ENCODE results near the gene TESMIN.
A peak's percentile ranks its signal among the peaks of the same experiment; 100 is the strongest.

The TESMIN gene

DNA sequence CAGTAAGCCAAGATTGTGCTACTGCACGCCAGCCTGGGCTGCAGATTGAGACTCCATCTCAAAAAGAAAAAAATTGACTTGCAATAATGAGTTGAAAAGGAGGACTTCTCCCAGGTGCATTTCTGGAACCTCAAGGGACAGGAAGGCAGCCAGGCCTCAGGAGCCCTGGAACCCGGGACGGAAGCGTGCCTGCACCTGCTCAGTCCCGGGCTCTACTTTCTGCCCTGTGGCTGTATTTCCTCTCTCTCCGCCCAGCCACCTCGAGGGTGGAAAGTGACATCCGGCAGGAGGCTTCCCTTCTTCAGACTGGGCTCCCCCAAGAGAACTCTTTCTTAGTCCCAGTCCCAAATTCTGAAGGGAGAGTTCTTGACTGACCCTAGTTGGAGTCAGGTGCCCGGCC is 87.2 kb downstream of the TESMIN start:
- FAIRE-seq (no peak), DNase-seq (ENCODE audit: insufficient read length, low spot score) (no peak)

DNA sequence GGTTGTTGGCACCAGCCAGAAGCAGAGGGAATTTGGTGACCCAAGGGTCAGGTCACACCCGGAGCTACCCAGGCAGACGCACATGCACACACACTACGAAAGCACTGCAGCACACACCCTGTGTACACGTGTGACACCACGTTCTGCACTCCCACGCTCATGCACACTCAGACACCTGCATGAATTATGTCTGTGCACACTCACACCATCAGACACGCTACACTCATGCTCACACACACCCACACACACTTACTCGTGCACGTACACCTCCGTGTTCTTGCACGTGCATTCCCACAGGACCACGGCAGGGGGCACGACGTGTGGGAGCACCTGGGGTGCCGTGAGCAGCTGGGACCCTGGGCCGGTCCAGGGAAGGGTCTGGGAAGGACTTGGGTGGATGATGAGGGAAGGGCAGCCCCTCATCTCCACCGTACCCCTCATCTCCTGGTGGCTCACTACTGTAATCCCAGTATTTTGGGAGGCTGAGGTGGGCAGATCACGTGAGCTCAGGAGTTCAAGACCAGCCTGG is 87.8 kb downstream of the TESMIN start:
- DNase-seq (ENCODE audit: insufficient read length, low spot score): no peak
- peak; percentile 96 for FAIRE-seq

GRCh38 chr11:68661697-68662603 is 89.4 kb downstream of the TESMIN start:
- FAIRE-seq (peak; percentile 36), DNase-seq (ENCODE audit: insufficient read length, low spot score) (no peak)

- DNase-seq (ENCODE audit: insufficient read length, low spot score): no peak
- FAIRE-seq: peak; percentile 51
These were observed 90.3 kb downstream of the TESMIN start for GRCh38 chr11:68661014-68661413.

- FAIRE-seq (no peak), DNase-seq (ENCODE audit: insufficient read length, low spot score) (no peak)
These were observed 91.1 kb downstream of the TESMIN start for GRCh38 chr11:68660066-68660810.

- peak; percentile 88 for DNase-seq (ENCODE audit: insufficient read length, low spot score)
- peak; percentile 48 for FAIRE-seq
These were observed 92.0 kb downstream of the TESMIN start for GRCh38 chr11:68659158-68659921.

DNA sequence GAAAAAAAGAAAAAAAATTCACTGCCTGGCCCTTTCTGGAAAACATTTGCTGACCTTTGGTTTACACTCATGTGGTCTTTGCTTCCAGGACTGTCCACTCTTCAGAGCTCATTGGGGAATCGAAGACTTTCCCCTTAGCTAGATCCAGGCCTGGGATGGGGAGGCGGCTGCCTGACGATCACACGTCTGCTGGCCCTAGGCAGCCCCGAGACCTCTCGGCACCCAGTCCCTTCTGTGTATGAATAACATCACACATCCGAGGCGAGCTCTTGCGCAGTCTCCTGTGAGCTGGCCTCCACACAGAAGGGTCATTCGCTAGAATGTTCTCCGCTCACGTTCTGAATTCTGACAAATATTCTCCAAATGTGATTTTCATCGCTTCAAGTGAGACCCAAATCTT is 92.7 kb downstream of the TESMIN start:
- no peak for FAIRE-seq
- DNase-seq (ENCODE audit: insufficient read length, low spot score): no peak

GRCh38 chr11:68658097-68658496 is 93.2 kb downstream of the TESMIN start:
- DNase-seq (ENCODE audit: insufficient read length, low spot score) (no peak), FAIRE-seq (no peak)

All from HTR-8/SVneo (cell line).